H1 (cell line): ENCODE measurements around the gene CLN3. TPM values are rescaled to one million over a fixed set of nuclear protein-coding genes. Genes with fewer than 3 reads are reported as not detected.

Experiments used
- CTCF ChIA-PET: fragments of 300-600 bp; sonication (Branson Sonifier 250); formaldehyde crosslinking; loops from one replicate; lab custom pipeline; 2021; ENCODE audit not compliant: partially characterized antibody; lab: Charles Lee
- POLR2A ChIA-PET: fragments of 300-600 bp; sonication (Branson Sonifier 250); formaldehyde crosslinking; loops from one replicate; lab custom pipeline; 2021; ENCODE audit warnings: inconsistent platforms; ENCODE audit not compliant: partially characterized antibody; lab: Charles Lee
- DNase-seq, 2 experiments: peaks; one replicate each; pipeline versions ENCODE4 v3.0.0 to v3.0.0-alpha.2; 2010 to 2022; ENCODE audit warnings: low spot score in 2 of 2, low read depth in 1 of 2, mixed read lengths in 1 of 2
- FAIRE-seq: peaks from 2 replicates; lab custom pipeline; 2011; peaks lifted over from hg19 to GRCh38; lab: Jason Lieb, UNC
- H2AFZ ChIP-seq: 2 replicates; pipeline ENCODE4 v1.8.1; 2012; ENCODE audit warnings: low read length, inconsistent platforms
- H2AK5ac ChIP-seq: 2 replicates; pipeline ENCODE4 v1.6.1; 2013; ENCODE audit warnings: low read depth, low read length
- H2BK120ac ChIP-seq: replicated peaks from 2 replicates; pipeline ENCODE3; 2013; ENCODE audit warnings: low read depth, low read length, inconsistent platforms
- H2BK12ac ChIP-seq: 2 replicates; pipeline ENCODE4 v1.6.1; 2013; ENCODE audit warnings: low read depth, low read length
- H2BK15ac ChIP-seq: 2 replicates; pipeline ENCODE4 v1.6.1; 2013; ENCODE audit warnings: low read length
- H2BK20ac ChIP-seq: 2 replicates; pipeline ENCODE4 v1.6.1; 2013; ENCODE audit warnings: low read length
- H2BK5ac ChIP-seq: 2 replicates; pipeline ENCODE4 v1.6.1; 2013; ENCODE audit warnings: low read depth, low read length
- H3K14ac ChIP-seq: 2 replicates; pipeline ENCODE4 v1.6.1; 2013; ENCODE audit warnings: inconsistent platforms; ENCODE audit not compliant: insufficient read length
- H3K18ac ChIP-seq: 2 replicates; pipeline ENCODE4 v1.6.1; 2013; ENCODE audit warnings: low read length; ENCODE audit errors: extremely low read depth
- H3K23ac ChIP-seq: 2 replicates; pipeline ENCODE4 v1.6.1; 2013; ENCODE audit warnings: inconsistent platforms; ENCODE audit not compliant: insufficient read length
- H3K23me2 ChIP-seq: 2 replicates; pipeline ENCODE4 v1.6.1; 2013; ENCODE audit warnings: low read depth, low read length
- H3K27ac ChIP-seq: 2 replicates; pipeline ENCODE4 v1.6.1; 2011; ENCODE audit warnings: low read depth, low read length, inconsistent platforms
- H3K27me3 ChIP-seq, 4 experiments: replicated peaks in 1 of 4; 1 replicate in 1 of 4; 2 replicates in 3 of 4; pipeline versions ENCODE4 v1.6.1 to v1.8.1; 2011 to 2013; ENCODE audit warnings: low read length in 3 of 4, mild to moderate bottlenecking in 3 of 4, inconsistent platforms in 2 of 4, mixed read lengths in 2 of 4, moderate library complexity in 1 of 4; ENCODE audit not compliant: control insufficient read depth in 3 of 4, insufficient read depth in 3 of 4; ENCODE audit errors: extremely low read depth in 1 of 4
- H3K36me3 ChIP-seq, 4 experiments: 2 replicates each; pipeline versions ENCODE4 v1.6.1 to v1.8.1; 2011 to 2013; ENCODE audit warnings: mild to moderate bottlenecking in 4 of 4, low read length in 3 of 4, moderate library complexity in 2 of 4, control low read depth in 1 of 4, inconsistent platforms in 1 of 4; ENCODE audit not compliant: insufficient read depth in 4 of 4, control insufficient read depth in 2 of 4
- H3K4ac ChIP-seq: replicated peaks from 2 replicates; pipeline ENCODE3; 2013; ENCODE audit warnings: low read length, low read depth, mixed read lengths, inconsistent platforms; ENCODE audit not compliant: insufficient read length
- H3K4me1 ChIP-seq, 4 experiments: replicated peaks in 1 of 4; 1 replicate in 1 of 4; 2 replicates in 3 of 4; pipeline versions ENCODE4 v1.6.1 to v1.8.1; 2011 to 2013; ENCODE audit warnings: low read length in 3 of 4, inconsistent platforms in 2 of 4, mixed read lengths in 1 of 4; ENCODE audit not compliant: insufficient read depth in 4 of 4, control insufficient read depth in 3 of 4
- H3K4me2 ChIP-seq, 2 experiments: 2 replicates each; pipeline versions ENCODE4 v1.6.1 to v1.8.1; 2011 to 2013; ENCODE audit warnings: low read depth in 2 of 2, low read length in 2 of 2, control low read depth in 1 of 2, inconsistent platforms in 1 of 2, mild to moderate bottlenecking in 1 of 2; ENCODE audit not compliant: insufficient read depth in 1 of 2
- H3K4me3 ChIP-seq, 4 experiments: fragments of 200-600, 300-600 bp in 1 of 4; sonication (generic), shearing (Covaris generic), sonication (Bioruptor Twin) in 1 of 4; 2 replicates each; pipeline versions ENCODE4 v1.5.1 to v1.8.1; 2011 to 2016; ENCODE audit warnings: low read length in 4 of 4, low read depth in 3 of 4, control low read depth in 2 of 4, inconsistent platforms in 2 of 4, mild to moderate bottlenecking in 2 of 4, mixed read lengths in 1 of 4, moderate library complexity in 1 of 4; ENCODE audit not compliant: insufficient read depth in 2 of 4; ENCODE audit errors: extremely low read depth in 1 of 4
- H3K56ac ChIP-seq: replicated peaks from 2 replicates; pipeline ENCODE3; 2013; ENCODE audit warnings: low read depth, mild to moderate bottlenecking, mixed read lengths, low read length, inconsistent platforms; ENCODE audit not compliant: insufficient read length
- H3K79me1 ChIP-seq: 2 replicates; pipeline ENCODE4 v1.6.1; 2013; ENCODE audit warnings: low read depth, low read length, control low read depth
- H3K79me2 ChIP-seq, 2 experiments: 2 replicates each; pipeline versions ENCODE4 v1.6.1 to v1.8.1; 2012 to 2013; ENCODE audit warnings: low read length in 2 of 2, mild to moderate bottlenecking in 2 of 2, inconsistent platforms in 1 of 2; ENCODE audit not compliant: insufficient read depth in 2 of 2, control insufficient read depth in 1 of 2
- H3K9ac ChIP-seq, 4 experiments: replicated peaks in 1 of 4; 1 replicate in 1 of 4; 2 replicates in 3 of 4; pipeline versions ENCODE4 v1.6.1 to v1.8.1; 2011 to 2013; ENCODE audit warnings: low read depth in 3 of 4, low read length in 3 of 4, control low read depth in 2 of 4, mild to moderate bottlenecking in 2 of 4, moderate library complexity in 2 of 4, inconsistent platforms in 1 of 4; ENCODE audit errors: extremely low read depth in 1 of 4
- H3K9me3 ChIP-seq, 2 experiments: 2 replicates each; pipeline versions ENCODE4 v1.6.1 to v1.8.1; 2012 to 2013; ENCODE audit warnings: mild to moderate bottlenecking in 2 of 2, moderate library complexity in 2 of 2, control low read depth in 1 of 2, inconsistent platforms in 1 of 2, low read depth in 1 of 2, low read length in 1 of 2, mixed read lengths in 1 of 2; ENCODE audit not compliant: insufficient read depth in 2 of 2
- H4K20me1 ChIP-seq, 2 experiments: replicated peaks in 1 of 2; 2 replicates each; pipeline versions ENCODE3 to v1.8.1; 2011 to 2013; ENCODE audit warnings: inconsistent platforms in 2 of 2, low read length in 2 of 2, mild to moderate bottlenecking in 1 of 2; ENCODE audit not compliant: insufficient read depth in 2 of 2, control insufficient read depth in 1 of 2
- H4K5ac ChIP-seq: 2 replicates; pipeline ENCODE4 v1.6.1; 2013; ENCODE audit warnings: low read length, low read depth, mixed read lengths, inconsistent platforms; ENCODE audit not compliant: insufficient read length
- H4K8ac ChIP-seq: 2 replicates; pipeline ENCODE4 v1.8.0; 2013; ENCODE audit warnings: mild to moderate bottlenecking, moderate library complexity, low read length, inconsistent platforms; ENCODE audit not compliant: insufficient read depth; ENCODE audit errors: extremely low read depth
- H4K91ac ChIP-seq: replicated peaks from 2 replicates; pipeline ENCODE3; 2013; ENCODE audit warnings: low read length, mixed read lengths, inconsistent platforms; ENCODE audit not compliant: insufficient read length
- CBX8 ChIP-seq: fragments of 300-800, 300-1000 bp; sonication (generic); IDR thresholded peaks from 2 replicates; pipeline ENCODE4 v1.7.1; 2016; ENCODE audit warnings: low read depth, low read length, borderline replicate concordance
- CHD1 ChIP-seq: IDR thresholded peaks from 2 replicates; pipeline ENCODE4 v1.6.1; 2012; ENCODE audit warnings: low read depth, low read length, improper control_type of control experiment
- CREB1 ChIP-seq: IDR thresholded peaks from 2 replicates; pipeline ENCODE4 v1.6.1; 2012; ENCODE audit warnings: inconsistent platforms
- E2F6 ChIP-seq: IDR thresholded peaks from 2 replicates; pipeline ENCODE4 v1.6.1; 2012; ENCODE audit warnings: inconsistent platforms
- GTF2F1 ChIP-seq: IDR thresholded peaks from 2 replicates; pipeline ENCODE4 v1.6.1; 2012; ENCODE audit warnings: low read depth, low read length, improper control_type of control experiment, borderline replicate concordance
- JUND ChIP-seq: IDR thresholded peaks from 2 replicates; pipeline ENCODE4 v1.6.1; 2011; ENCODE audit warnings: mild to moderate bottlenecking, improper control_type of control experiment, low read length
- MAFK ChIP-seq: IDR thresholded peaks from 2 replicates; pipeline ENCODE4 v1.6.1; 2012; ENCODE audit warnings: low read depth, mild to moderate bottlenecking, improper control_type of control experiment, low read length
- NANOG ChIP-seq: IDR thresholded peaks from 2 replicates; pipeline ENCODE4 v1.6.1; 2011; ENCODE audit warnings: low read length, low read depth, mild to moderate bottlenecking, inconsistent platforms; ENCODE audit not compliant: insufficient read depth, poor library complexity, severe bottlenecking
- TAF7 ChIP-seq: optimal IDR thresholded peaks from 2 replicates; pipeline ENCODE3; 2011; ENCODE audit warnings: low read depth, mild to moderate bottlenecking, inconsistent platforms, low read length, moderate library complexity, borderline replicate concordance
- WGBS, 2 experiments: shearing (Covaris generic) in 1 of 2; methylation state at CpG; one replicate each; pipeline versions ENCODE4 v1.1.6 to v1.1.7; 2013 to 2015; ENCODE audit warnings: low lambda C conversion rate in 2 of 2, mixed read lengths in 2 of 2, inconsistent platforms in 1 of 2, low coverage in 1 of 2, missing lambda C conversion rate in 1 of 2; ENCODE audit not compliant: insufficient replicate concordance in 2 of 2, insufficient coverage in 1 of 2, insufficient read length in 1 of 2; ENCODE audit errors: extremely low coverage in 1 of 2, missing lambda C conversion rate in 1 of 2; 5-methylcytosine and 5-hydroxymethylcytosine counted together
- polyA plus RNA-seq, 7 experiments: library from polyadenylated mRNA; depleted of rRNA in 3 of 7; stranded (reverse) in 5 of 7; unstranded in 2 of 7; fragments of >200 nt in 5 of 7; fragments of 200-250 nt in 2 of 7; gene quantifications; 1 replicate in 5 of 7; 2 replicates in 1 of 7; 4 replicates in 1 of 7; pipeline versions ENCODE4 v1.2.1 to v1.2.3, GENCODE V29; 2011 to 2013; ENCODE audit warnings: missing spikeins in 2 of 7, mixed read lengths in 2 of 7
- total RNA-seq: library from RNA; stranded (reverse); fragmentation: NEBNext Ultra II Directional; extraction: Animal tissue kit (Norgen Biotek cat#: 25700); gene quantifications from 2 replicates; pipeline ENCODE4 v1.2.1, GENCODE V29; 2021
- TF ChIP-seq, protein P1 (sequence below), 3 experiments: IDR thresholded peaks; 1 replicate in 2 of 3; 2 replicates in 1 of 3; pipeline versions ENCODE4 v1.5.1 to v1.6.1; 2011; ENCODE audit warnings: low read length in 3 of 3, mild to moderate bottlenecking in 3 of 3, inconsistent platforms in 2 of 3, low read depth in 1 of 3, moderate library complexity in 1 of 3; ENCODE audit not compliant: insufficient read depth in 1 of 3; ENCODE audit errors: control extremely low read depth in 1 of 3
- TF ChIP-seq, protein P2 (sequence below): IDR thresholded peaks from 2 replicates; pipeline ENCODE4 v1.6.1; 2012; ENCODE audit warnings: inconsistent platforms

CLN3 gene
- total and polyA plus RNA-seq, 2 of the 8 experiments (the other 6 are each of a cell fraction or from before 2014, with no cell fraction given), result 22.9 to 44.3 TPM

DNA sequence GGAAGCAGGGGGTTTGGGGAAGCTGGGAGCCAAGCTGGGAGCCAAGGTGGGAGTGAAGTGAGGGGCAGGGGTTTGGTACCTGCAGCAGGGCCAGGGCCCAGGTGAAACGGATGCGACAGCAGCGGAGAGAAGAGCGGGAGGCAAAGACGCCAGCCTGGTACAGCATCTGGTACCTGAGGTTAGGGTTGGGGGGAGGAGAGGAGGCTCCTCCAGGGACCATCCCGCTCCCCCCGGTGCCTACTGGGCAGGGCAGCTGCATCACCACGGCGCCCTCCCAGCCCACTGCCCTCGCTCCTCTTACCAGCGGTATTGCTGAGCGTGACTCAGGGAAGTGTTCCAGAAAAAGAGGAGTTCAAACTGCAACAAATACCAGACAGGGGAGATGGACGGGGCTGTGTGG lies 9.8 kb downstream of the CLN3 start:
- POLR2A ChIA-PET, result no interaction called here
- Histone ChIP-seq H2BK20ac (no peak overlapping the region), H4K91ac (no peak overlapping the region), H3K9ac (no peak overlapping the region), H2BK12ac (no peak overlapping the region), H3K23ac (no peak overlapping the region), H3K4me3 (no peak overlapping the region), H2BK120ac (no peak overlapping the region), H2BK15ac (no peak overlapping the region), H2AFZ (no peak overlapping the region), H3K79me1 (no peaks in the 10 kb centered on the region), H3K56ac (no peak overlapping the region), H3K27me3 (no peaks in the 10 kb centered on the region), H3K4me1 (no peaks in the 10 kb centered on the region), H4K20me1 (peaks cover 0 to 3% of the 10 kb centered on the region in 2 experiments), H3K14ac (no peak overlapping the region), H3K79me2 (no peaks in the 10 kb centered on the region), H3K18ac (no peak overlapping the region), H3K4ac (no peak overlapping the region), H3K4me2 (no peak overlapping the region), H4K8ac (peak overlapping the region; percentile 51; the same call in 1 of the 2 replicates), H3K36me3 (peaks cover 0 to 2% (median 0%) of the 10 kb centered on the region in 4 experiments; a peak in 1 of 8 replicates), H4K5ac (no peak overlapping the region), H2AK5ac (no peak overlapping the region), H3K9me3 (no peaks in the 10 kb centered on the region), H3K23me2 (no peaks in the 10 kb centered on the region), H2BK5ac (no peak overlapping the region), H3K27ac (no peak overlapping the region)
- CTCF ChIA-PET, result interaction anchor here (0.6 kb wide), 1 partner anchor 204 kb away, joined by 5 read pairs; no protein-coding TSS in a partner anchor
- DNase-seq (no peak), FAIRE-seq (no peak)
- WGBS, 2 experiments, result 97% methylated on average over 11 of the region's 13 CpGs; no CpG with 5 or more reads in 1 of the 2 experiments
- TF ChIP-seq CREB1 (no peak), MAFK (no peak), E2F6 (no peak), NANOG (no peak), CHD1 (no peak), GTF2F1 (no peak), JUND (no peak), CBX8 (no peak), TAF7 (no peak)
- TF ChIP-seq, protein P1, sequence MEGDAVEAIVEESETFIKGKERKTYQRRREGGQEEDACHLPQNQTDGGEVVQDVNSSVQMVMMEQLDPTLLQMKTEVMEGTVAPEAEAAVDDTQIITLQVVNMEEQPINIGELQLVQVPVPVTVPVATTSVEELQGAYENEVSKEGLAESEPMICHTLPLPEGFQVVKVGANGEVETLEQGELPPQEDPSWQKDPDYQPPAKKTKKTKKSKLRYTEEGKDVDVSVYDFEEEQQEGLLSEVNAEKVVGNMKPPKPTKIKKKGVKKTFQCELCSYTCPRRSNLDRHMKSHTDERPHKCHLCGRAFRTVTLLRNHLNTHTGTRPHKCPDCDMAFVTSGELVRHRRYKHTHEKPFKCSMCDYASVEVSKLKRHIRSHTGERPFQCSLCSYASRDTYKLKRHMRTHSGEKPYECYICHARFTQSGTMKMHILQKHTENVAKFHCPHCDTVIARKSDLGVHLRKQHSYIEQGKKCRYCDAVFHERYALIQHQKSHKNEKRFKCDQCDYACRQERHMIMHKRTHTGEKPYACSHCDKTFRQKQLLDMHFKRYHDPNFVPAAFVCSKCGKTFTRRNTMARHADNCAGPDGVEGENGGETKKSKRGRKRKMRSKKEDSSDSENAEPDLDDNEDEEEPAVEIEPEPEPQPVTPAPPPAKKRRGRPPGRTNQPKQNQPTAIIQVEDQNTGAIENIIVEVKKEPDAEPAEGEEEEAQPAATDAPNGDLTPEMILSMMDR (IDR thresholded peaks at IDR 0.05; ENCODE audit: control extremely low read depth in 1 of 3, insufficient read depth in 1 of 3, low read depth in 1 of 3, low read length in 3 of 3), result no peak
- TF ChIP-seq, protein P2, sequence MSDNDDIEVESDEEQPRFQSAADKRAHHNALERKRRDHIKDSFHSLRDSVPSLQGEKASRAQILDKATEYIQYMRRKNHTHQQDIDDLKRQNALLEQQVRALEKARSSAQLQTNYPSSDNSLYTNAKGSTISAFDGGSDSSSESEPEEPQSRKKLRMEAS, result no peak
